Activated CD4-positive, alpha-beta T cell treated with anti-CD3 and anti-CD28 coated beads, Interleukin-10, Interleukin-2, amounts not matched to agents 100 ng/mL and 50 ng/mL, durations not matched to agents 16 hours and 8 hours (primary cell): ENCODE results near the gene GPR39.
"Not testable (repeated sequence)": the region's sequence is repeated elsewhere in the genome, so short reads cannot be mapped to it uniquely, and the experiment has no call there.

Experiments used
- DNase-seq: peaks from one replicate; pipeline ENCODE4 v3.0.0-alpha.2; 2020

The GPR39 gene

DNA sequence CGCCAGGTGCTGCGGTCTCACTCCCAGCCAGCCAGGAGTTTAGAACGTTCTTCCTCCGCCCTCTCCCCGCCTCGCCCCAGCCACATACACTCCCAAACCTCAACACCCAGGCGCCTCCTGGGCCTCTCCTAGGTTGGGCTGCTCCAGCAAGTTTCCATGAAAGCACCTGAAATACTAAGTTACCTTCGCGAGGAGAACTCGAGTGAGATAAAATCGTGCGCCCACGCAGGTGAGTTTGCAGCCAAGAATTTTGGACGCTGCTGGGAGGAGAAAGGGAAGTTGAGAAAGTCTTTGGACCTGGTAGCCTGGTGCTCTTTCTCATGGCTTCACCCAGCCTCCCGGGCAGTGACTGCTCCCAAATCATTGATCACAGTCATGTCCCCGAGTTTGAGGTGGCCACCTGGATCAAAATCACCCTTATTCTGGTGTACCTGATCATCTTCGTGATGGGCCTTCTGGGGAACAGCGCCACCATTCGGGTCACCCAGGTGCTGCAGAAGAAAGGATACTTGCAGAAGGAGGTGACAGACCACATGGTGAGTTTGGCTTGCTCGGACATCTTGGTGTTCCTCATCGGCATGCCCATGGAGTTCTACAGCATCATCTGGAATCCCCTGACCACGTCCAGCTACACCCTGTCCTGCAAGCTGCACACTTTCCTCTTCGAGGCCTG lies at the start of gene GPR39:
TSS of gene GPR39 (plus strand) at position 83 of the 673 bp plus-strand sequence.
- DNase-seq = no peak

DNA sequence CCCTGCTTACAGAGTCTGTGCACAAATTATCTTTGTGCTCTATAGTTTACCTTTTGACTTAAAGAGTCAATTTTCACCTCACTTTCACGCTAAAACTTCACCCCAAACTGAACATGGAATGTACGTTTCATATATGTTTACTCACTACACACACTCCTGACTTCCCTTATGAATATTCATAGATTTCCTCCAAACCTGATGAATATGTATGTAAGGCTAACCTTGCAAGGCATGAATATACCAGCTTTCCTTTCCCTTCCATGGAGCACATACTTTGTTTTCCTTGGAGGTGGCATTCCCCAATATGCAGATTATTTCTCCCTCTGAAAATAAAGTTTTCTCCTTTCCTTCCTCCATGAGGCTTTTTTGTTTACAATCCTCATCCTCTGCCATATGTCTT lies 48.4 kb upstream of the GPR39 start:
- DNase-seq = no peak

DNA sequence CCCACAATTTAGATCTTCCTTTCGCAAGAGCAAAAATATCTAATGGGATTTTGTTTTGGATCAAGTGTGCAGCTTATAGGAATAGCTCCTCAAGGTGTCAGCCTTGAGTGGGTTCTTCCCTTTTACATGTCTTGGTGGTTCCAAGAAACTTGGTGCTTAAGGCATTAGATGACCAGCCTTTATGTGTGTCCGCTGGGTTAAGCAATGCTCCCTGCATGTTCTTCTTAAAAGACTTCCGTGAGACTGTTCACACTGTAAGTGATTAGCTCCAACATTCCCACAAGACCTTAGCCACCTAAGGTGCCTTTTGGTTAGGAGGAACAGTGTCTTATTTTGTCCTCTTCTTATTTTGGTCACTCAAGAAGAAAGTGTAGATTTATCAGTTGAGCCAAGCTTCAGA lies 44.3 kb upstream of the GPR39 start:
- DNase-seq = no peak

DNA sequence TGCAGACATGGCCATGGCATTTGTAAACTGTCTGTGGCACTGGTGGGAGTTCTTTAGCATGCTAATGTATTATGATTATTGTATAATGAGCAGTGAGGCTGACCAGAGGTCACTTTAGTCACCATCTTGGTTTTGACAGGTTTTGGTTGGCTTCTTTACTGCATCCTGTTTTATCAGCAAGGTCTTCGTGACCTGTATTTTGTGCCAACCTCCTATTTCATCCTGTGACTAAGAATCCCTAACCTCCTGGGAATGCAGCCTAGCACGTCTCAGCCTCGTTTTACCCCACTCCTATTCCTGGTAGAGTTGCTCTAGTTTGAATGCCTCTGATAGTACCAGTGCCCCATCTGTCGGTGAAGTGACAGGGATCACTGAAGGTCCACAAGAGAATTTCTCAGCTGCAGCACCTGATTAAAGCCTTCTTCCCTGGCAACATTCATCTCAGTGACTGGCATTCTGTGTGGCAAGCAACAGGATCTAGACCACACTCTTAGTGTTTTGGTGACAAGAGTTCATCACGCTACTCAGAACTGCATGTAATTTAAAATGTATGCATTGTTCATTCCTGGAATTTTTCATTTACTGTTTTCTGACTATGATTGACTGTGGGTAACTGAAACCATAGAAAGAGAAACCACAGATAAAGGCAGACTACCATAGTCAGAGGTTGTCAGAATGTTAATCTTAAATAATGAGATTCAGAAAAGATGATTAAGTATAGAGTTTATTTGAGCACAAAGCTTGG lies 43.0 kb upstream of the GPR39 start:
- DNase-seq = no peak

DNA sequence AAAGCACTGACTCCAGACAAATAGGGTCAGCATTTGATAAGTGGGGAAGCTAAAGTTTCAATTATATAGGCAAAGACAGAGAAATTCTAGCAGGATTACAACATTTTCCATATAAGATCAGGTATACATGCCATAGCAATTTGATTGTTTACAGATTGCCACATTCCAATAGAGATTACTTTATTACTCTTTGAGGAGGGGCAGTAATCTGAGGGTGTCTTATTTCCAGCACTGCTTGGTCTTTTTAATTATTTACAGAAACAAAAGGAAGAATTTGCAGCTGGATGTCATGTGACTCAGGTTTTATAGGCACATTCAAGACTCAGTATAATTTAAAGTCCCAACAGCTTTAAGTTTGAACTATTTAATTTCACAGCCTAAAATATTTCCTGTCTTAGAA lies 42.5 kb upstream of the GPR39 start:
- no peak for DNase-seq

DNA sequence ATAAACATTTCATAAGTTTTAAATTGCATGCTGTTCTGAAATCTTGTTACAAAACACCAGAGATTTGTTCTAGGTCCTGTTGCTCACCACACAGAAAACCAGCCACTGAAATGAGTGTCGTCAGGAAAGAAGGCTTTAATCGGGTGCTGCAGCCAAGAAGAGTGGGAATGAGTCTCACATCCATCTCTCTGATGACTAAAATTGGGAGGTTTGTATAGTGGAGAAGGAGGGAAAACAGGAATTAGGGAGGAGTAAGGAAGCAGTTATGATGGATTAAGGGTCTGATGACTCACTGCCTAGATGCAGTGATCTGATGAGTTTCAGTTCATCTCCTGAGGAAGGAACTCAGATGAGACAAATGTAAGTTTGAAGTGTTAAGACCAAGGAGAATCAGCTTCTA lies 42.1 kb upstream of the GPR39 start:
- DNase-seq = no peak

DNA sequence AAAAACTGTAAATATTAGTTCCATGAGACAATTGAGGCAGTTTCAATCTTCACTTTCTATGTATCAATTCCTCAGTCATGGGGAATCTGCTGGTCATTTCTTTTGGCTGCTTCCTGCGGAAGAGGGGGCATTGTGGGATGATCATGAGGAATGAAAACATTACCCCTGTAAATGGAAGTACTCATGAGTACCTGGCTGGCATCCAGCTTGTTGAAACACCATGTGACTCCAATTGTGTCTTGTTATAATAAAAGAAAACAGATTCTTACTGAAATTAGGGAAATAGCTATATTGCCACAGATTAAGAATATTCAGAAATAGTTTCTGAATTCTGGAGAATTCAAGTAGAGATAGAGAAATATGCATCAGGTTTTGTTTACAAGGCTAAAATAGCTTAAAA lies 41.6 kb upstream of the GPR39 start:
- DNase-seq = no peak

DNA sequence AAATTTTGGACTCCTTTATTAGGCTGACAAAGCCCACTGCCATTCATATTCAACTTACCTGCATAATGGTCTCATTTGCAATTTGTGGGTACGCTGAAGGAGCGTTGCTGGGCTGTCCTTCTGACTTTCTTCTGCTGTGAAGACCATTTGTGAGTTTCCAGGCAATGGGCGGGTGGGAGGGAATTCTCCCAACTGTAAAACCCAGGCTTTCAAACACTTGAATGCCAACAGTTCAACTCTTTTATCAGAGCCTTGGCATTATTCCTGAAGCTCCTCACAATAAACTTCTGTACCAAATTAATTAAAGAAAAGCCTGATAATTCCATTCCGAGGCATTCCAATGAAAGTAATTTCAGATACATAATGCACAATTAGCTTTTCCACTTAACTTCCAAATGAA lies 35.2 kb upstream of the GPR39 start:
- DNase-seq = no peak

DNA sequence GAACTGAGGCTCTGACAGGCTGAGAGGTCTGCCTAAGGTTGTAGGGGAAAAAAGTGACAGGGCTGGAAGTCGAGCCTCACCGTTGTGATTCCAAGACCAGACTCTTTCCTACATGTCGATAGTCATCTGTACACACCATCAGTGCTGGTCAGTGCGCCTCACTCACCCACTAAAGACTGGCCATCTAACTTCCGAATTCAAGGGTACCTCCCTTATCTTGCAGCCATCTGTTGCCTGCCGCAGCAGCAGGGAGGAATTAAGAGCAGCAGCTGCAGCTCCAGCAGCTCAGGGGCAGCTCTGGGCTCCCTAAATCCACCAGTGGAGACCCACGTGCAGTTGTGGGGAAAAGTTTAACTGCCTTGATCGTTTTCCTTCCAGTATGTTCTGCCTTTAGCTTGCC lies 32.6 kb upstream of the GPR39 start:
- DNase-seq = no peak

DNA sequence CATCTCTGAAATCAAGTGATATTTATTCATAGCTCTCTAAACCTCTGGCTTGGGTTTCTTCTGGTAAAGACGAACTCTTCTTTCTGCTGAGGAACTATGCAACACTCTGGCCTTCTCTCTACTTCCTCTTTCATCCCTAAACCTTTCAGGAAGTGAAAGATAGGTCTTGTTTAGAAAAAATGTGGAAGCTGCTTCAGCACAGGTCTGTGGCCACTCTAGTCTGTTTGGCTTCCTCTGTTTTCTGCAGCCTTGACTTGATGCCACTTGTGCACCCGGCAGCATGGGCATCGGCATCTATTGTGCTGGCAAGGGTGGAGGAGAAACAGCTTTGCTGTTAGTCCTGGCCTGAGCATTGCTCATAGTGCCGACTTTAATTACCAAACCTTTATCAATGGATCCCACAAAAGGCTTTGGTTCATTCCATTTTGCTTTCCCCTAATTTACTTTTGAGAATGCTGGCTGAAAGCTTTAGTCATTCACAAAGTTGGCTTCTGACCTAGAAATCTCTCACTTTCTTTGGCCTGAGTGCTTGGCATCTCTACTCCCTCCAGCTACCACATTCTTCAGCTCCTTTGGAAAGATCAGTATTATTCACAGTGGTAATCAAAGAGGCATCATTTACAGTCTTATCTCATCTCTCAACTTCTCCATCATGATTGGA lies 32.0 kb upstream of the GPR39 start:
- DNase-seq = no peak

DNA sequence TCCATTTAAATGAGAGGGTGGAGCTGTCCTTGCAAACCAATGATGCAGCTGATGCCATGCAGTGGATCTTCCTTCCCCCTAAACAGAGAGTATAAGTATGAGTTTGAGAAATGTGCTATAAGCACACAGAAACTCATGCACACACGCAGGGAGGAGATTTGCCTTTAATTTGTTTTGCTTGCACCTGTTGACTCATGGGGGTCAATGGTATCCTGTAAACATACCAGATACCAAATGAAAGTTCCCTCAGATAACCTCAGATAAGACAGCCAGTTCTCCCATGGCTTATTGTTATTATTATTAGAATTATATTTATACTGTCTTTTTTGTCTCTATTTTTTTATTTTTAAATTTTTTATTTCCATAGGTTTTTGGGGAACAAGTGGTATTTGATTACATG lies 29.5 kb upstream of the GPR39 start:
- DNase-seq = no peak

DNA sequence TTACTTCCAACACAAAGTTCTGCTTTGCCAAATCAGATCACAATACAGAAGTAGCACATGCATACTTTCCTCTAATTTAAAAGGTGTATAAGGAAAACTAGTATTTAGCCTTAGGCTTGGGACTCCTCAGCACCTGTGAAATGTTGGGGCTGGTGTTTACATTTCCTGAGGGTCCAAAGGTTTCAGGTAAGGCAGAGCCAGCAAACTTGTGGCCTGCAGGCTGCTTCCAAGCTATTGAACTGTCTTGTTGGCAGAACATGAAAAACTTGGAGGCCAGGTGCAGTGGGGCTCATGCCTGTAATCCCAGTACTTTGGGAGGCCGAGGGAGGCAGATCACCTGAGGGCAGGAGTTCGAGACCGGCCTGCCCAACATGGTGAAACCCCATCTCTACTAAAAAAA lies 26.5 kb upstream of the GPR39 start:
- no peak for DNase-seq

DNA sequence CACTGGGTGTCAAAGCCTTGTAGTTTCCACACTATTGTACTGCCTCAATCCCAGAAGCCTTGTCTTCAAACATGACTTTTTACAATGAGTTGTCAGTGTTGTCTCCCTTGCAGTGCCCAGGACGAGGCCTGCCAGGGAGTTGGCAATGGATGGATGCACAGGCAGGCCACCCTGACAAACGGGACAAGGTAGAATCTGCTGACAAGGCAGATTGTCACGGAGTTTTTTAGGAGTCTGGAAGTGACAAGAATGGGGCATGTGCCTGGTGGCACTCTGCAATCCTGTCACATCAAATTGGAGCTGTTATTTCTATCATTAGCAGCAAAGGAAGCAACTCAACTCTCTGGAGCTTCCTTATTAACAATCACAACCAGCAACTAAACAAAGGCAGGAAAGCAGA lies 25.2 kb upstream of the GPR39 start:
- no peak for DNase-seq

DNA sequence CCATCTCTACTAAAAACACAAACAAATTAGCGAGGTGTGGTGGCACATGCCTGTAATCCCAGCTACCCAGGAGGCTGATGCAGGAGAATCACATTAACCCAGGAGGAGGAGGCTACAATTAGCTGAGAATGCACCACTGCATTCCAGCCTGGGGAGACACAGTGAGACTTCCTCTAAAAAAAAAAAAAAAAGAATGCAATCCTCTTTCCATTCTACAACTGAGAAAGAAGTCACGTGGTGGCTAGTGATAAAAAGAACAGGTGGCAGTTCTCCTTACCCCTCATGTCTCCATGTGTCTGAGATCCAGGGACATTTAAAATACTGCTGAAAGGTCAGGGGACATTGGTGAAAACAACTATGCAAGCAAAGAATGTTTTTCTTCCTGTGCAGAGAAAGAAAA lies 24.4 kb upstream of the GPR39 start:
- no peak for DNase-seq

DNA sequence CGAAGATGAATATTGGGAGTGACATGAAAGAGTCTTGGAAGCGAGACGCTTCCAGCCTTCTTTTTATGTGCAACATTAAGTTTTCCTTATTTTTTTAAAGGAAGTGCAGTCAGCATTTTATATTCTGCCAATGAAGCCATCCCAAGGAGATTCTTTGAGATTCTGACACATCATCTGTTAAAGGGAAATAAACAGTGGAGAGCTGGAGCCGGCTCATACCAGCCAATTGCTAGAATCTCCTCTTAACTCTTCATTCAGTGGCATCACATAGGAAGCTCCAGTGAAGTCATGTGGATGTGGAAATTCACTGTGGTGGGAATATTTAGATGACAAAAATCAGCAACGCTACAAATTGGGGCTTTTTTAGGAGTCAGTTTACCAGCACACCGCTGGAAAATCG lies 23.7 kb upstream of the GPR39 start:
- no peak for DNase-seq

DNA sequence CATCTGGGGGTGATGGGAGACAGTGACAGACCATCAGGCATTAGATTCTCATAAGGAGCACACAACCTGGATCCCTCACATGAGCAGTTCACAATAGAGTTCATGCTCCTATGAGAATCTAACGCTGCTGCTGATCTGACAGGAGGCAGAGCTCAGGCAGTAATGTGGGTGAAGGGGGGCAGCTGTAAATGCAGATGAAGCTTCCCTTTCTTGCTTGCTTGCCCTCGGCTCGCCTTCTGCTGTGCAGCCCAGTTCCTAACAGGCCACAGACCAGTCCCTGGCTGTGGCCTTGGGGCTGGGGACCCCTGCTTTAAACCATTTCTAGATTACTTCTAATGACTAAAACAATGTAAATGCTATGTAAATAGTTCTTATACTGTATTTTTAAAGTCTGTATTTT lies 19.6 kb upstream of the GPR39 start:
- DNase-seq = not testable (repeated sequence)

DNA sequence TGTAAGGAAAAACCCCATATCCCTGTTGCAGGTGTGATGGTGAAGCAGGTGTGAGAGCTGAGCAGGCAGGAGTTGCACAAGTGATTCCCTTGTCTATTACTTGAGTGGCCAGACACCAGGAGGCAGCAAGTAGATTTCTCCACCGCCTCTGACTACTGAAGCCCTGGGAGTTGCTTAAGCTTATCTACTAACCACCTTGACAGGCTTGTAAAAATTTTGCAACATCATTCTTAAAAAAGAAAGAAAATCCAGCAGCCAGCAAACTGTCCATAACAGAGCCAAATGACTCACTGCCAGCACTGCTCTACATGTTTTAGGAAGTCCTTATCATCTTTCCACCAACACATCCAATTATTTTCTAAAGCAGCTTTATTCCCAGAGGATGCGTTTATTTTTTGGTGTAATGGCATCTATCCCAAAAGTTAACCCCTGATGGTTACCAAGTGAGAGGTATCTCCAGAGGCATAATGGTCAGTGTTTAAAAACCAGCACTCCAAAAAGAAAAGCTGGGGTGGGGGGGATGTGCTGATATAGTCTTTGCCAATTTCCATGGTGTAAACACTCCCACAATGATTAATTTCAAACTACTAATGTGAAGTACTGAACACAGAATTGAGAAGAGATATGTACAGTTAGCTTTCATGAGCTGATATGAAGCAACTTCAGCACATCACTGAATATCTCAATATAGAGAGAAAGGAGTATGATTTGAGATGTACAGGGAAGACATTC lies 16.3 kb upstream of the GPR39 start:
- no peak for DNase-seq

DNA sequence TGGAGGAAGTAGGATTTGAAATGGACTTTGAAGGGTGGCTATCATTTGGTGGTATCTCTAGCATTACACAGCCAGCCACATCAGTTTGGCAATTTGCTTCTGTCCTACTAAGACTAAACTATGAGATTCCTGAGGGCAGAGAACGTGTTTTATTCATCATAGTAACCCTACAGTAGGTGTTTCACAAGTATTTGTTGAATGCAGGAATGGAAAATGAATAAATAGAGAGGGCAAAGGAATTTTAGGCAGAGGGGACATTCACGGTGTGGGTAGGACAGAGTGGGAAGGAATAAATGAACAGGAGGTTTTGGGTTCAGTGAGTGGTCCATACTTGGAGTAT lies 15.7 kb upstream of the GPR39 start:
- no peak for DNase-seq

DNA sequence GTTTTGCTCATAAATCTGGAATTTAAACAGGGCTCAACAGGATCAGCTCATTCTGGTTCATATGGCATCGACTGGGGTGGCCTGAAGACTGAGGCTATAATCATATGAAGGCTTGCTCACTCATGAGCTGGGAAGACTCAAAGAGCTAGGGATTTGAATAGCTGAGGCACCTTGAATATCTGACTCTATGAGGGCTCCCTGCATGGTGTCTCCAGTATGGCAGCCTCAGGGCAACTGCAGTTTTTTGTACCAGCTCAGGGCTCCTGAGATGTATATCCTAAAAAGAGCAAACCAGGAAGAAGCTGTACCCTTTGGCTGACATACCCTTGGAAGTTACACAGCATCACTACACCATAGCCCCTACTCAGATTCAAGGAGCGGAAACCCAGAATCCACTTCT lies 15.3 kb upstream of the GPR39 start:
- no peak for DNase-seq

DNA sequence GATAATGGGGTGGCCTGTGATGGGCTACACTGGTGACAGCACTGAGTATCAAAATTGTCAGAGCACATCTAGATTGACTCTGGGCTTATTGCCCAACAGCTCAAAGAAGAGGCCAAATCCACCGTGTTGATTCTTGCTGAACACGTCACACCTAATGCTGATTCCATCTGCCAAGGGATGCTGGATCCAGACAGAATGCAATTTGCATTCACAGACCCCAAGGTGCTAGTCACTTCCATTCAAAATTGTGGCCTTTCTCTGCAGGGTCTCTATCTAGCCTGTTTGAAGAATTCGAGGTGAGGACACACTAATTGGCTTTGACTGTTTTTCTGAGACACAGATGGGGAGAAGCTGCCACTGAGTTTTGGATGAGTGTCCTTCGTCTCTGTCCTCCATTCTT lies 13.5 kb upstream of the GPR39 start:
- no peak for DNase-seq

DNA sequence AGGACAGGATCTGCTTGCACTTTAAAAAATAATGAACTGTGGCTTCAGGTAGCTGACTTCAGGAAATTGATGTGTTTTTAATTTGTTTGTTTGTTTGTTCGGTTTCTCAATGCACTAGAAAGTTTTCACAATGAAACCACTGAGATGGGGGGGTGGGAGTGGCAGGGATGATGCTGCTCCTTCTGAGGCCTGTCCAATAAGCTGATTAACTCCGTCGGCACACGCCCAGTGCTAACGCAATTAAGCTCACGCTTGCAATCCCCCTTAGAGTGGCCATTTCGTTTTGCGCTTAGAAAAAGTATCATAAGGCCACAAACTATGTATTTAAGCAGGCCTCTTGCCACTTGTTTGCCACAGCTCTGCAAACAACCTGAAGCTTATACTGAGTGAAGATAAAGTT lies 12.5 kb upstream of the GPR39 start:
- no peak for DNase-seq

DNA sequence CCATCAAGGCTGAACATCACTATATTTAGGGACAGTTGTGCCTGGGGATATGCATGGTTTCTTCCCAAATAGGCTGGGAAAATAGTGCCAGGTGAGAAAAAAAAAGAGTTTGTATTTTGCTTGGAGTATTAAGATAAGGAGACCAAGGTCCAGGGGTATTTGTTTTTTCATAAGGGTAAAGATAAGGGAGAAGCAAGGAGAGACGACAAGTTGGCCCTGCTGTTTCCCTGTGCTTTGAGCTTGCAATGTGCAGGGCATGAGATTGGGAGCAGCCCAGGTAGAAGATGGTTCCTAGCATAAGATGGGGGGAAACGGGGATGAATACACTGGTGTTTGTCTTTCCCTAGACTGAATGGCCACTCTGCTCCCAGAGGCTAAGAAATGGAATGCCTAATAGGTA lies 8.8 kb upstream of the GPR39 start:
- DNase-seq = no peak

DNA sequence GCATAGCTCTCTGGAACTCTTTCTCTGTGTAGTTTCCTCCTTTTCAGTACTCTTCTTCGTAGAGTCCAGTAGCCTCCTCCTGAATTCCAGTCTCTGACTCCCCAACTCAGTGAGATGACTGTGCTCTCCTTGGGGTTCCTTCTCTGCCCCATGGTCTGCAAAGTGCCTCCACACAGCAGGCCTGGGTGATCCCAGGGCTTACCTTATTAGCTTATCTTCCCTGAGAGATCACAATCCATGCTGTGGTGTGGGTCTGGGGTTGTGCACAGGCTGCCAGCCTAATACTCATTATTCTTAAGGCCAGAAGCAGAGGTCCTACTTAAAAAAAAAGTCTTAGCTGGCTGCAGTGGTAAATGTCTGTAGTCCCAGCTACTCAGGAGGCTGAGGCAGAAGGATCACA lies 4.6 kb upstream of the GPR39 start:
- DNase-seq = no peak

DNA sequence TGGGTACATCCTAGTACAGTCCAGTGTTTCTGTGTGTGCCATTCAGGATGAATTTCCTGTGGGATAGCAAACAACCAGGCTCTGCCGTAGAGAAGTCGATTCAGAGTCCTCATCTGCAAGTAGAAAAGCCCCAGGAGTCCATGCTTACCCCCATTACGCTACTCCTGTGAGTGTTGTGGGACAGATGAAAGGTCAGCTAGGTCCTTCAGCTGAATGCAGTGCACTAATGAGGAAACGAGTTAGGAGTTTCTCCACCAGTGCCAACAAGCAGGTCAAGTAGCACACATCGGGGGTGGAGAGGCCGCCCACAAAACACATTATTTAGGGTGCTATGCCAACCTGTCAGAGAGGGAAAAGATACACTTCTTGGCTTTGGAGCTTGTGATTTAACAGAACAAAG lies 2.5 kb upstream of the GPR39 start:
- no peak for DNase-seq
